ENCODE data around the gene RNGTT.
A peak's percentile ranks its signal among the peaks of the same experiment; 100 is the strongest.

RNGTT gene

DNA sequence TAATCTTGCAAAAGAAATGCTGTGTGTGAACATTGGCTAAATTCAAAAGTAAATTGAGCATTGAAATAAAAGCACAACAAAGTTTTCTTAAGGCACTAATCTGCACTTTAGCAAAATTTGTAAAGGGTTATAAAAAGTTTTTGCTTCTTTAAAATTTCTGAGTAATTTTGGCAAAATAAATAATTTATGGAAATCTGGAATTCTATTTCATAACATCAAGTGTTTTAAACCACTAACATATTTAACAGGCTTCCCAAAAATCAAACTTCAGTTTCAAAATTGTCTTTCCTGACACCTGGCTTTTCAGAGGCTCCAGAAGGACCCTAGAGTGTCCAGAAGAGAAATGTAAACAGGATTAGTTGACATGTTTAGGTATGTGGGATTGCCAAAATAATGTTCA lies 4.5 kb upstream of the RNGTT start:
- H3K27ac ChIP-seq (ENCODE audit: extremely low read depth, low read depth, low read length) = no peak overlapping the region
- ChIA-PET POLR2A (interaction anchor here (0.7 kb wide), 1 partner anchor 153 kb away, joined by 4 read pairs; no protein-coding TSS in a partner anchor), CTCF (no interaction called here)
- H3K36me3 ChIP-seq (ENCODE audit: control insufficient read depth in 2 of 2, insufficient read depth in 1 of 2, low read length in 2 of 2) = no peaks in the 10 kb centered on the region
- H3K4me1 ChIP-seq (ENCODE audit: control insufficient read depth, insufficient read depth, low read length) = peaks cover 10% of the 10 kb centered on the region
- H3K9me3 ChIP-seq (ENCODE audit: control insufficient read depth, insufficient read depth, low read depth, low read length) = no peaks in the 10 kb centered on the region
- no peak overlapping the region for H3K4me3 ChIP-seq (ENCODE audit: low read depth, low read length)
- TF ChIP-seq ZNF221 (tag by site-specific recombination; IDR thresholded peaks at IDR 0.05; ENCODE audit: borderline replicate concordance) = no peak
- TF ChIP-seq ZNF610 (tag by site-specific recombination; IDR thresholded peaks at IDR 0.05; ENCODE audit: borderline replicate concordance) = no peak
- TF ChIP-seq ZNF549 (tag by site-specific recombination; IDR thresholded peaks at IDR 0.05) = peak; percentile 21; the same call in 1 of the 2 replicates
- peak; percentile 96 for TF ChIP-seq SETDB1 (IDR thresholded peaks at IDR 0.05; ENCODE audit: insufficient read length, low read length)

DNA sequence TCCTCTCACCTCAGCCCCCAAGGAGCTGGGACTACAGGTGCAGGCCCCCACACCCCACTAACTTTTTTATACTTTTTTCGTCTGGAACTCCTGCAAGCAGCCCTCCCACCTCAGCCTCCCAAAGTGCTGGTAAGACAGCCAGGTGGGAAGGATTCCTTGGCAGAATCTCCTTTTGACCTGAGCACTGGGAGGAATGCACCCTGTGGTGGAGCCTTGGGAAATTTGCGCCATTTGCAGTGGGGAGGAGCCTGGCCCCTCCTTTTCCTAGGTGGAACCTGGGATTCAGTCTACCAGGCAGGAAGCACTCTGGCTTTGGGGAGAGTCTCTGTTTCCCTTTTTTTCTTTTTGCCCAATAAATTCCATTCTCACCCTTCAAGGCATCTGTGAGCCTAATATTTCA lies 2.3 kb upstream of the RNGTT start:
- H3K9me3 ChIP-seq (ENCODE audit: control insufficient read depth, insufficient read depth, low read depth, low read length) = no peaks in the 10 kb centered on the region
- POLR2A ChIA-PET = no interaction called here
- TF ChIP-seq, protein P1, sequence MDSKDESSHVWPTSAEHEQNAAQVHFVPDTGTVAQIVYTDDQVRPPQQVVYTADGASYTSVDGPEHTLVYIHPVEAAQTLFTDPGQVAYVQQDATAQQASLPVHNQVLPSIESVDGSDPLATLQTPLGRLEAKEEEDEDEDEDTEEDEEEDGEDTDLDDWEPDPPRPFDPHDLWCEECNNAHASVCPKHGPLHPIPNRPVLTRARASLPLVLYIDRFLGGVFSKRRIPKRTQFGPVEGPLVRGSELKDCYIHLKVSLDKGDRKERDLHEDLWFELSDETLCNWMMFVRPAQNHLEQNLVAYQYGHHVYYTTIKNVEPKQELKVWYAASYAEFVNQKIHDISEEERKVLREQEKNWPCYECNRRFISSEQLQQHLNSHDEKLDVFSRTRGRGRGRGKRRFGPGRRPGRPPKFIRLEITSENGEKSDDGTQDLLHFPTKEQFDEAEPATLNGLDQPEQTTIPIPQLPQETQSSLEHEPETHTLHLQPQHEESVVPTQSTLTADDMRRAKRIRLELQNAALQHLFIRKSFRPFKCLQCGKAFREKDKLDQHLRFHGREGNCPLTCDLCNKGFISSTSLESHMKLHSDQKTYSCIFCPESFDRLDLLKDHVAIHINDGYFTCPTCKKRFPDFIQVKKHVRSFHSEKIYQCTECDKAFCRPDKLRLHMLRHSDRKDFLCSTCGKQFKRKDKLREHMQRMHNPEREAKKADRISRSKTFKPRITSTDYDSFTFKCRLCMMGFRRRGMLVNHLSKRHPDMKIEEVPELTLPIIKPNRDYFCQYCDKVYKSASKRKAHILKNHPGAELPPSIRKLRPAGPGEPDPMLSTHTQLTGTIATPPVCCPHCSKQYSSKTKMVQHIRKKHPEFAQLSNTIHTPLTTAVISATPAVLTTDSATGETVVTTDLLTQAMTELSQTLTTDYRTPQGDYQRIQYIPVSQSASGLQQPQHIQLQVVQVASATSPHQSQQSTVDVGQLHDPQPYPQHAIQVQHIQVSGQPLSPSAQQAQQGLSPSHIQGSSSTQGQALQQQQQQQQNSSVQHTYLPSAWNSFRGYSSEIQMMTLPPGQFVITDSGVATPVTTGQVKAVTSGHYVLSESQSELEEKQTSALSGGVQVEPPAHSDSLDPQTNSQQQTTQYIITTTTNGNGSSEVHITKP (tag by site-specific recombination; IDR thresholded peaks at IDR 0.05) = no peak
- TF ChIP-seq ZNF76 (tag by site-specific recombination; IDR thresholded peaks at IDR 0.05; ENCODE audit: borderline replicate concordance, low read depth) (no peak), ZFP69B (tag by site-specific recombination; IDR thresholded peaks at IDR 0.05) (no peak), ZNF10 (tag by site-specific recombination; IDR thresholded peaks at IDR 0.05) (no peak)
- TF ChIP-seq, protein P2, sequence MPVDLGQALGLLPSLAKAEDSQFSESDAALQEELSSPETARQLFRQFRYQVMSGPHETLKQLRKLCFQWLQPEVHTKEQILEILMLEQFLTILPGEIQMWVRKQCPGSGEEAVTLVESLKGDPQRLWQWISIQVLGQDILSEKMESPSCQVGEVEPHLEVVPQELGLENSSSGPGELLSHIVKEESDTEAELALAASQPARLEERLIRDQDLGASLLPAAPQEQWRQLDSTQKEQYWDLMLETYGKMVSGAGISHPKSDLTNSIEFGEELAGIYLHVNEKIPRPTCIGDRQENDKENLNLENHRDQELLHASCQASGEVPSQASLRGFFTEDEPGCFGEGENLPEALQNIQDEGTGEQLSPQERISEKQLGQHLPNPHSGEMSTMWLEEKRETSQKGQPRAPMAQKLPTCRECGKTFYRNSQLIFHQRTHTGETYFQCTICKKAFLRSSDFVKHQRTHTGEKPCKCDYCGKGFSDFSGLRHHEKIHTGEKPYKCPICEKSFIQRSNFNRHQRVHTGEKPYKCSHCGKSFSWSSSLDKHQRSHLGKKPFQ (tag by site-specific recombination; IDR thresholded peaks at IDR 0.05) = no peak
- no peaks in the 10 kb centered on the region for H3K4me1 ChIP-seq (ENCODE audit: control insufficient read depth, insufficient read depth, low read length)
- CTCF ChIA-PET = interaction anchor here (1.6 kb wide), 1 partner anchor 17 kb away, joined by 7 read pairs; no protein-coding TSS in a partner anchor
- no peak overlapping the region for H3K4me3 ChIP-seq (ENCODE audit: low read depth, low read length)
- H3K27ac ChIP-seq (ENCODE audit: extremely low read depth, low read depth, low read length) = no peak overlapping the region
- H3K36me3 ChIP-seq (ENCODE audit: control insufficient read depth in 2 of 2, insufficient read depth in 1 of 2, low read length in 2 of 2) = peaks cover 0 to 9% of the 10 kb centered on the region in 2 experiments; a peak in 2 of 3 replicates

DNA sequence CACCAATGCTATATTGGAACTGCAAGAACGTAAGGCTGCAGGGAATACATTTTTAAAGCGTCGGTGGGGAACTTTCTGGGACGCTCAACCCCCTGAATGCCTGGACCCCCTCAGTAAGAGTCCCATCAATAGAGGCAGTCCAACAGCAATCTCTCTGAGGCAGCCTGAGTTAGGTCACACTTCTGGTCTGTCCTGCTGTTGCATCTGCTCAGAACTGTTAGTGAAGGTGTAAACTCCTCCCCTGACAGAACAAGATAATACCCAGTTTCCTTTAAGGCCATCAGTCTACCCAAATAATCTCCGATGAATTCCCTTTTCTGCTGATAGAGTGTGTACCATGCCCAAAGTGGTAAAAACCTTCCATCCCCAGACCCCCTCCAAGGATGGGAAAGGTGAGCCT lies 1.1 kb upstream of the RNGTT start:
- Histone ChIP-seq H3K9me3 (ENCODE audit: control insufficient read depth, insufficient read depth, low read depth, low read length) (no peaks in the 10 kb centered on the region), H3K27ac (ENCODE audit: extremely low read depth, low read depth, low read length) (no peak overlapping the region; the same call in 1 of the 2 replicates), H3K4me1 (ENCODE audit: control insufficient read depth, insufficient read depth, low read length) (no peaks in the 10 kb centered on the region), H3K4me3 (ENCODE audit: low read depth, low read length) (no peak overlapping the region), H3K36me3 (ENCODE audit: control insufficient read depth in 2 of 2, insufficient read depth in 1 of 2, low read length in 2 of 2) (peaks cover 0 to 9% of the 10 kb centered on the region in 2 experiments; a peak in 2 of 3 replicates)
- POLR2A ChIA-PET = interaction anchor here (2.0 to 2.5 kb wide), 2 partner anchors 9 to 116 kb away, joined by 19 to 25 read pairs; partner anchors contain the start of gene PNRC1
- CTCF ChIA-PET = interaction anchor here (0.6 to 1.4 kb wide), 2 partner anchors 8 to 708 kb away, joined by 3 read pairs; no protein-coding TSS in a partner anchor
- TF ChIP-seq KLF10 (tag by site-specific recombination; IDR thresholded peaks at IDR 0.05) (no peak), ZNF274 (IDR thresholded peaks at IDR 0.05; ENCODE audit: low read length) (no peak), ZNF274 (tag by site-specific recombination; IDR thresholded peaks at IDR 0.05; ENCODE audit: borderline replicate concordance) (no peak), HOXC10 (CRISPR knock-in tag; IDR thresholded peaks at IDR 0.05) (no peak), ZEB2 (tag by site-specific recombination; IDR thresholded peaks at IDR 0.05) (no peak), HOXD13 (CRISPR knock-in tag; IDR thresholded peaks at IDR 0.05; ENCODE audit: borderline replicate concordance) (no peak), ZBTB48 (tag by site-specific recombination; IDR thresholded peaks at IDR 0.05) (no peak), ZNF555 (tag by site-specific recombination; conservative IDR thresholded peaks at IDR 0.05) (no peak), ZNF791 (tag by site-specific recombination; IDR thresholded peaks at IDR 0.05) (no peak), ZNF48 (tag by site-specific recombination; IDR thresholded peaks at IDR 0.05) (no peak)
- TF ChIP-seq, protein P3, sequence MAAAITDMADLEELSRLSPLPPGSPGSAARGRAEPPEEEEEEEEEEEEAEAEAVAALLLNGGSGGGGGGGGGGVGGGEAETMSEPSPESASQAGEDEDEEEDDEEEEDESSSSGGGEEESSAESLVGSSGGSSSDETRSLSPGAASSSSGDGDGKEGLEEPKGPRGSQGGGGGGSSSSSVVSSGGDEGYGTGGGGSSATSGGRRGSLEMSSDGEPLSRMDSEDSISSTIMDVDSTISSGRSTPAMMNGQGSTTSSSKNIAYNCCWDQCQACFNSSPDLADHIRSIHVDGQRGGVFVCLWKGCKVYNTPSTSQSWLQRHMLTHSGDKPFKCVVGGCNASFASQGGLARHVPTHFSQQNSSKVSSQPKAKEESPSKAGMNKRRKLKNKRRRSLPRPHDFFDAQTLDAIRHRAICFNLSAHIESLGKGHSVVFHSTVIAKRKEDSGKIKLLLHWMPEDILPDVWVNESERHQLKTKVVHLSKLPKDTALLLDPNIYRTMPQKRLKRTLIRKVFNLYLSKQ (tag by site-specific recombination; IDR thresholded peaks at IDR 0.05; ENCODE audit: borderline replicate concordance) = no peak
- TF ChIP-seq, protein P4, sequence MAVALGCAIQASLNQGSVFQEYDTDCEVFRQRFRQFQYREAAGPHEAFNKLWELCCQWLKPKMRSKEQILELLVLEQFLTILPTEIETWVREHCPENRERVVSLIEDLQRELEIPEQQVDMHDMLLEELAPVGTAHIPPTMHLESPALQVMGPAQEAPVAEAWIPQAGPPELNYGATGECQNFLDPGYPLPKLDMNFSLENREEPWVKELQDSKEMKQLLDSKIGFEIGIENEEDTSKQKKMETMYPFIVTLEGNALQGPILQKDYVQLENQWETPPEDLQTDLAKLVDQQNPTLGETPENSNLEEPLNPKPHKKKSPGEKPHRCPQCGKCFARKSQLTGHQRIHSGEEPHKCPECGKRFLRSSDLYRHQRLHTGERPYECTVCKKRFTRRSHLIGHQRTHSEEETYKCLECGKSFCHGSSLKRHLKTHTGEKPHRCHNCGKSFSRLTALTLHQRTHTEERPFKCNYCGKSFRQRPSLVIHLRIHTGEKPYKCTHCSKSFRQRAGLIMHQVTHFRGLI (tag by site-specific recombination; IDR thresholded peaks at IDR 0.05) = no peak
- TF ChIP-seq, protein P5, sequence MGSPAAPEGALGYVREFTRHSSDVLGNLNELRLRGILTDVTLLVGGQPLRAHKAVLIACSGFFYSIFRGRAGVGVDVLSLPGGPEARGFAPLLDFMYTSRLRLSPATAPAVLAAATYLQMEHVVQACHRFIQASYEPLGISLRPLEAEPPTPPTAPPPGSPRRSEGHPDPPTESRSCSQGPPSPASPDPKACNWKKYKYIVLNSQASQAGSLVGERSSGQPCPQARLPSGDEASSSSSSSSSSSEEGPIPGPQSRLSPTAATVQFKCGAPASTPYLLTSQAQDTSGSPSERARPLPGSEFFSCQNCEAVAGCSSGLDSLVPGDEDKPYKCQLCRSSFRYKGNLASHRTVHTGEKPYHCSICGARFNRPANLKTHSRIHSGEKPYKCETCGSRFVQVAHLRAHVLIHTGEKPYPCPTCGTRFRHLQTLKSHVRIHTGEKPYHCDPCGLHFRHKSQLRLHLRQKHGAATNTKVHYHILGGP (tag by site-specific recombination; IDR thresholded peaks at IDR 0.05) = no peak

All from HEK293 (cell line).